GM19397 (cell line): ENCODE results near the gene CHRFAM7A.
"Not testable (repeated sequence)": the region's sequence is repeated elsewhere in the genome, so short reads cannot be mapped to it uniquely, and the experiment has no call there.

Experiments used
- ATAC-seq: cut with Tn5 transposase; IDR thresholded peaks from one replicate; pipeline ENCODE4 v1.9.1; 2021; ENCODE audit warnings: mild to moderate bottlenecking, moderate library complexity; ENCODE audit not compliant: unreplicated experiment

The CHRFAM7A gene

GRCh38 chr15:30392766-30393663 is at the start of gene CHRFAM7A:
Gene CHRFAM7A, minus strand, starts transcription at chr15:30393540. Its CDS starts 10,189 bp downstream, at chr15:30383351.
- ATAC-seq: not testable (repeated sequence)

DNA sequence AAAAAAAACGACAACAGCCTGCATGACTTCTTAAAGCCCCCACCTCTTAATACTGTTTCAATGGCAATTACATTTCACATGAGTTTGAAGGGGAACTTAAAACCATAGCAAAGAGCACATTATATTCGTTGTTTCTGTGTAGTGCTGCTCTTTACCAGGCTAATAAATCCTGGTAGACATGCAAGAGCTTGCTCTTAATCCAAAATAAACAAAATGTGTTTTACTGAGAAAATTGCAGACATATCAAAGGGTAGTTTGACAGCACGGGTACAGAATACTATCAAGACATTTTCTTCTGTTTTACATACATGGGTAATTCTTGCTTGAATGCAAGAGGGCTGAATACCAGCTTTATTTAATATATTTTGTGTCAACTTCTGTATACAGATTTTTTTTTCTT is 45.0 kb upstream of the CHRFAM7A start:
- not testable (repeated sequence) for ATAC-seq

DNA sequence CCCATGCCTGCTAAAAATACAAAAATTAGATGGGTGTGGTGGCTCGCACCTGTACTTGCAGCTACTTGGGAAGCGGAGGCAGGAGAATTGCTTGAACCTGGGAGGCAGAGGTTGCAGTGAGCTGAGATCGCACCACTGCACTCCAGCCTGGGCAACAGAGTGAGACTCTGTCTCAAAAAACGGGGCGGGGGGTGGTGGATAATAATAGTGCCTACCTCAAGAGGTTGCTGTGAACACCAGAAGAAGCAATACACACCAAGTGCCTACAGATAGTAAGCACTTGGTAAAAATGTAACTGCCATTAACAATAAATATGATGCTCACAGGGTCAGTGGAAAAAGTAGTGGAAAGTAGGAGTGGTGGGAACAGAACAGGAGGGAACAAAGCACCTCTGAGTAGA is 42.5 kb upstream of the CHRFAM7A start:
- ATAC-seq: not testable (repeated sequence)

DNA sequence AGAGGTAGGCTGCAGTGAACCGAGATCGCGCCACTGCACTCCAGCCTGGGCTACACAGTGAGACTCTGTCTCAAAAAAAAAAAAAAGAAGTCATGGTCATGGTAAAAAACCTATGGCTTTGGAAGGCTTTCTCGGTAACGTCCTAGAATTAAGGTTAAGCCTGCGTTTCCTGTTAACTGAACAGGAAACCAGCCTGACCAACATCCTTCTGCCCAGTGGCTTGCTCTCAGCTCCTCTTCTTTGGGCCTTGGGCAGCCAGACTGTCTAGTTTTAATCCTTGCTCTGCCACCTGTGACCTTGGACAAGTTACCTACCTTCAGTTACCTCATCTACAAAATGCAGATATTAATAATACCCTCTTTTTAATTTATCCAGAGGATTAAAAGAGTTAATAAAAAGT is 27.4 kb upstream of the CHRFAM7A start:
- not testable (repeated sequence) for ATAC-seq

DNA sequence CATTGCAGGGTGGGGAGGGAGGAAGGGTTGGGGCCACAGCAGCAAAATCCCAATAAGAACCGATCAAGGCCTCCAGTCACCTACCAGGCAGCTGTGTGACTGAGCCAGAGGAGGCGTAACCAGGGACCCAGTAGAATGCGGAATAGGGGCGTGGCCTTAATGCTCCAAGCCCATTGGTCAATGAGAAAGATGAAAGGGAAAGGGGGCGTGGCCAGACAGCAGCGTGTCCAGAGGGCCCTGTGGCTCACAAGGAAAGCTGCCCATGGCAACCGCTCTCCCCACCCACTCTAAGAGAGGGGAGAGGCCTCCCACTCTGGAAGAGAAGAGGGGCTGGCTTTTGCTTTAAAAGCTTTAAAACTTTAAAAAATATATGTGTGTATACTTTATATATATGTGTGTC is 20.8 kb upstream of the CHRFAM7A start, which contains the start of gene GOLGA8R:
Gene GOLGA8R, minus strand, starts transcription at position 101 of the 400 bp plus-strand sequence. Its CDS starts 98 bp downstream, at position 3.
- not testable (repeated sequence) for ATAC-seq

DNA sequence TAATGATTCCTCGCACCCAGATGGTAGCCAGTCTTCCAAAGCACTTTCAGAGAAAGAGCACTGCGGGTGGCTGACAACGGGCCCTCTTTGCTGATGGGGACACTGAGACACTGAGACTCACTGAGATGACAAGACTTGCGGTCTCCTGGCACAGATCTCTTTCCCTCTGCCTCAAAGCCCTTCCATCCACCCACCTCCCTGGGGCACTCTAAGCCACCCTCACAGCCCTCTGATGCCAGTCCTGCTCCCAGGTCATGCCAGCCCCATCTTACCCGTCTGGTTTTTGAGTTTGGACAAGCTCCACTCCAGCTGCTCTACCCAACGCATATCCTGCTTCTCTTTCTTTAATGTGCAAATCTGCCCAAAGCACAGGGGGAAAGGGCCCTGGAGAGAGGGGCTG is 14.3 kb upstream of the CHRFAM7A start:
- ATAC-seq: not testable (repeated sequence)

DNA sequence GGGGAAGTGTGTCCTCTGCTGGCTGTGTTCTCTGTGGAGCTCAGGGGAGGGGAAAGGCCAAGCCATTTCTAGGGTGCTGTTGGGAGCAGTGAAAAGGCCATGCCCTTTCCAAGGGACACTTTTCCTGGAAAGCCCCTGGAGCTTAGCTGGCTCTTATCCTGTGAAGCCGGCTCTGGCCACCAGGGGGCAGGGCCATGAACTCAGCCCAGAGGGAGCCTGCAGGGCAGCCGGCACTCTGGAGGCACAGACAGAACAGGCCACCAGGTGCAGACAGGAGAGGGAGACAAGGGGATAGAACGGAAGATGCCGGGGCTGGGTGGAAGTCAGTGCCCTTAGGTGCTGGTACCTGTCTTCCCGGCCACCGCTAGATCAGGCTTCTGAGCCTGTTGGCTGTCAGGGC is 5.6 kb upstream of the CHRFAM7A start:
- ATAC-seq: not testable (repeated sequence)

DNA sequence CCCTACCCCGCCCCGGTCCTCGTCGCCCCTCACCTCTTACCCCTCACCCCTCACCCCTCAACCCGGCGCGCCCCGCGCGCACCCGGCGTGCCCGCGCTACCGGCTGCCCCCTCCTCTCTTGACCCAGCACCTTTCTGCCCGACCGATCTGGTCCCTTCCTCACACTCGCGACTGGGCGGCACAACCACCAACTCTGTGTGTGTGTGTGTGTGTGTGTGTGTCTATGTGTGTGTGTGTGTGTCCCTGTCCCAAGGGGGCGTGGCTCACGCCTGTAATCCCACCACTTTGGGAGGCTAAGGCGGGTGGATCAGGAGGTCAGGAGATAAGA is 288 bp upstream of the CHRFAM7A start:
- ATAC-seq: not testable (repeated sequence)

GRCh38 chr15:30386318-30386887 is 6.9 kb downstream of the CHRFAM7A start:
- ATAC-seq: not testable (repeated sequence)

DNA sequence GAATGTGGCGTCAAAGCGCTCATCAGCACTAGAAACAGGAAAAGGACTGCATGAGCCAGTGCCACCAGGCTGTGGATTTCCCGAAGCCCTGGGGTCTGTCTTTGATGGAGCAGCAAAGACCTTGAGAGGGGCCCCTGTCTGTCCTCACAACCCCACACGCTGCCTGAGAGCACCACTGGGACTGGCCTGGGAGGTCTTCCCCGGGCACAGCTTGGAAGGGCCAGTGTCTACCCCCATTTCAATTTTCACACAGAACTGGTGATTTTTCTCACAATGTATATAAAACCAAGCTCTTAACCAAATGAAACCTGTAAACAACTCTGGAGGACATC is 16.3 kb downstream of the CHRFAM7A start:
- ATAC-seq: not testable (repeated sequence)

GRCh38 chr15:30376375-30377081 is 16.8 kb downstream of the CHRFAM7A start:
- not testable (repeated sequence) for ATAC-seq

DNA sequence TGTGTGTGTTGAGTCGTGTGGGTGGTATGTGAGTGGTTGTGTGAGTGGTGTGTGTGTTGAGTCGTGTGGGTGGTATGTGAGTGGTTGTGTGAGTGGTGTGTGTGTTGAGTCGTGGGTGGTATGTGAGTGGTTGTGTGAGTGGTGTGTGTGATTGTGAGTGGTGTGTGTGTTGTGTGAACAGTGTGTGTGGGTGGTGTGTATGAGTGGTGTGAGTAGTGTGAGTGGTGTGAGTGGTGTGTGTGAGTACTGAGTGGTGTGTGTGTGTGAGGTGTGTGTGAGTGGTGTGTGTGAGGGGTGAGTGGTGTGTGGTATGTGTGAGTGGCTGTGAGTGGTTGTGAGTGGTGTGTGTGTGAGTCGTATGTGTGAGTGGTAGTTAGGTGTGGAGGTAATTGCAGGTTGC is 17.5 kb downstream of the CHRFAM7A start:
- not testable (repeated sequence) for ATAC-seq

- not testable (repeated sequence) for ATAC-seq
Measured at GRCh38 chr15:30374862-30375261, 18.5 kb downstream of the CHRFAM7A start.

DNA sequence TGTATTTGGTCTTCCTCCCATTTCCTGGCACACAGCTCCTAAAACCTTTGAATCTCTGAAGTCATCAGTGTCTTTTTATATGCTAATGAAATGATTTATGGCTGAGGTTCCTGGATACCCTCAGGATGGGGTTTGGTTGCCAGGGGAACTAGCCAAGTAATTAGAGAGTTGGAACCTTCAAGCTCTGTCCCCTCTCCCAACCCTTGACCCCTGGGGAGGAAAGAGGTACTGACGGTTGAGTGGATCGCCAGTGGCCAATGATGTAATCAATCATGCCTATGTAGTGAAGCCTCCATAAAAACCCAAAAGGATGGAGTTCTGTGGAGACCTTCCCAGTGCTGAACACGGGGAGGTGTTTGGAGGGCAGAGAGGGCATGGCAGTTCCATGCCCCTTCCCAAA is 25.1 kb downstream of the CHRFAM7A start:
- ATAC-seq: not testable (repeated sequence)

GRCh38 chr15:30367246-30367645 is 26.1 kb downstream of the CHRFAM7A start:
- ATAC-seq: not testable (repeated sequence)

DNA sequence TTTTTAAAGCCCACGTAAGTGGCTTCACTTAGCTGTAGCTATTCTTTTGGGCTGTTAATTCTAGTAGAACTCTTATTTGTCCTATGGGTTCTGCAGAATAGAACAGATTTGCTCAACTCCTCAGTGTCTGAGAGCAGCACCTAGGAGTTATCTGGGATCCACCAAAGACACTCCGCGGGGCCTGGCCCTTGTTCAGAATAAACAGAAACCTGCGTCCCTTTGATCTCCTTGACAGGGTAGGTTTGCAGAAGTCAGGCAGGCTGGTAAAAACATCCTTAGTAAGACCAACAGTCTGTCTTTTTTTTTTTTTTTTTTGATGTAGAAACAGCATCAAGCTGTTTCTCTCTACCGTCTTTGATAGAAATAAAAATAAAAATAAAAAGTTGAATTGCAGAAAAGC is 31.9 kb downstream of the CHRFAM7A start:
- ATAC-seq: not testable (repeated sequence)

GRCh38 chr15:30360990-30361389 is 32.4 kb downstream of the CHRFAM7A start:
- not testable (repeated sequence) for ATAC-seq

- not testable (repeated sequence) for ATAC-seq
Measured at GRCh38 chr15:30355043-30355442, 38.3 kb downstream of the CHRFAM7A start.

- not testable (repeated sequence) for ATAC-seq
Measured at GRCh38 chr15:30349803-30350202, 43.5 kb downstream of the CHRFAM7A start.

GRCh38 chr15:30336584-30336983 is 56.8 kb downstream of the CHRFAM7A start:
- ATAC-seq: not testable (repeated sequence)

DNA sequence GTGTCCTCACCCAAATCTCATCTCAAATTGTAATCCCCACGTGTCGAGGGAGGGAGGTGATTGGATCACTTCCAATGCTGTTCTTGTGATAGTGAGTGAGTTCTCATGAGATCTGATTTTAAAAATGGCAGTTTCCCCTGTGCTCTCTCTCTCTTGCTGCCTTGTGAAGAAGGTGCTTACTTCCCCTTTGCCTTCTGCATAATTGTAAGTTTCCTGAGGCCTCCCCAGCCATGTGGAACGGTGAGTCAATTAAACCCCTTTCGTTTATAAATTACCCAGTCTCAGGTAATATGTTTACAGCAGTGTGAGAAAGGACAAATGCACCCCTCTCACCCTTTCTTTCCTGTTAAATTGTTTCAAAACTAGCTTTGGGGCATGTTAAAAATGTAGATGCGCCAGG is 59.2 kb downstream of the CHRFAM7A start:
- ATAC-seq: not testable (repeated sequence)
